Naive B cell (primary cell): ENCODE data around the gene SUPT3H. TPM values are rescaled to one million over a fixed set of nuclear protein-coding genes. Genes with fewer than 3 reads are reported as not detected.

Source experiments
- ATAC-seq, 2 donors: fragments of 150-1000 bp; cut with Tn5 transposase; 2 replicates each; pipeline ENCODE4 v1.10.0; 2021; ENCODE audit warnings: low read depth in 2 of 2, mild to moderate bottlenecking in 2 of 2, moderate library complexity in 2 of 2
- DNase-seq: peaks from one replicate; pipeline ENCODE4 v3.0.0; 2022
- H3K27ac Mint-ChIP-seq, 6 donors: one replicate each; pipeline ENCODE4 v1.8.0; 2020 to 2022; ENCODE audit warnings: mild to moderate bottlenecking in 6 of 6, mixed read lengths in 6 of 6, moderate library complexity in 5 of 6, inconsistent platforms in 2 of 6
- H3K27me3 Mint-ChIP-seq, 3 donors: one replicate each; pipeline ENCODE4 v1.8.0; 2021 to 2022; ENCODE audit warnings: mixed read lengths in 3 of 3, mild to moderate bottlenecking in 1 of 3
- H3K36me3 Mint-ChIP-seq, 2 donors: one replicate each; pipeline ENCODE4 v1.8.0; 2020 to 2022; ENCODE audit warnings: mixed read lengths in 2 of 2, inconsistent platforms in 1 of 2, mild to moderate bottlenecking in 1 of 2
- H3K4me1 Mint-ChIP-seq, 3 donors: one replicate each; pipeline ENCODE4 v1.8.0; 2020 to 2022; ENCODE audit warnings: mixed read lengths in 3 of 3, inconsistent platforms in 1 of 3, mild to moderate bottlenecking in 1 of 3, moderate library complexity in 1 of 3
- H3K4me3 Mint-ChIP-seq, 8 donors: one replicate each; pipeline ENCODE4 v1.8.0; 2020 to 2022; ENCODE audit warnings: mild to moderate bottlenecking in 8 of 8, mixed read lengths in 8 of 8, moderate library complexity in 8 of 8, inconsistent platforms in 2 of 8
- H3K9me3 Mint-ChIP-seq, 7 donors: one replicate each; pipeline ENCODE4 v1.8.0; 2020 to 2022; ENCODE audit warnings: mixed read lengths in 7 of 7, mild to moderate bottlenecking in 5 of 7, inconsistent platforms in 2 of 7, moderate library complexity in 1 of 7
- polyA plus RNA-seq, 6 donors: library from polyadenylated mRNA; unstranded; fragments of 300-500 nt; fragmentation: Illumina TruSeq; gene quantifications; one replicate each; pipeline ENCODE4 v1.2.3, GENCODE V29; 2021; ENCODE audit warnings: low read depth in 6 of 6

SUPT3H gene
- polyA plus RNA-seq, 6 donors from 2014 or later, result 3.7 to 8.6 (median 6.7) TPM

- H3K27ac Mint-ChIP-seq, result no peak overlapping the region
- DNase-seq (no peak), ATAC-seq (no peak)
- peaks cover under 1 to 11% (median 2%) of the 10 kb centered on the region in 3 donors for H3K4me1 Mint-ChIP-seq
- H3K9me3 Mint-ChIP-seq, result no peaks in the 10 kb centered on the region
- no peaks in the 10 kb centered on the region for H3K36me3 Mint-ChIP-seq
- no peak overlapping the region for H3K4me3 Mint-ChIP-seq
- no peaks in the 10 kb centered on the region for H3K27me3 Mint-ChIP-seq
These were observed 526.6 kb downstream of the SUPT3H start for GRCh38 chr6:44851176-44851575.

- Mint-ChIP-seq H3K4me1 (peaks cover 0 to 4% (median 2%) of the 10 kb centered on the region in 3 donors), H3K9me3 (no peaks in the 10 kb centered on the region), H3K27me3 (no peaks in the 10 kb centered on the region), H3K36me3 (no peaks in the 10 kb centered on the region), H3K4me3 (no peak overlapping the region), H3K27ac (no peak overlapping the region)
- no peak for ATAC-seq
- DNase-seq, result no peak
These were observed 527.4 kb downstream of the SUPT3H start for GRCh38 chr6:44850312-44850711.

GRCh38 chr6:44849806-44850205 lies 527.9 kb downstream of the SUPT3H start:
- Mint-ChIP-seq H3K9me3 (no peaks in the 10 kb centered on the region), H3K4me1 (peaks cover 0 to 4% (median 0%) of the 10 kb centered on the region in 3 donors), H3K4me3 (no peak overlapping the region), H3K27ac (no peak overlapping the region), H3K36me3 (no peaks in the 10 kb centered on the region), H3K27me3 (no peaks in the 10 kb centered on the region)
- ATAC-seq, result no peak
- DNase-seq, result no peak

GRCh38 chr6:44843734-44844133 lies 534.0 kb downstream of the SUPT3H start:
- H3K9me3 Mint-ChIP-seq, result peaks cover 0 to 3% (median 0%) of the 10 kb centered on the region in 7 donors
- H3K4me3 Mint-ChIP-seq, result no peak overlapping the region
- no peak overlapping the region for H3K27ac Mint-ChIP-seq
- ATAC-seq (no peak), DNase-seq (no peak)
- no peaks in the 10 kb centered on the region for H3K36me3 Mint-ChIP-seq
- peaks cover 0 to 4% (median 0%) of the 10 kb centered on the region in 3 donors for H3K4me1 Mint-ChIP-seq
- H3K27me3 Mint-ChIP-seq, result no peaks in the 10 kb centered on the region

- no peaks in the 10 kb centered on the region for H3K27me3 Mint-ChIP-seq
- no peak overlapping the region for H3K27ac Mint-ChIP-seq
- no peak for ATAC-seq
- H3K36me3 Mint-ChIP-seq, result no peaks in the 10 kb centered on the region
- no peak overlapping the region for H3K4me3 Mint-ChIP-seq
- no peak for DNase-seq
- peaks cover 0 to 3% (median 0%) of the 10 kb centered on the region in 7 donors for H3K9me3 Mint-ChIP-seq
- peaks cover 0 to 4% (median 0%) of the 10 kb centered on the region in 3 donors for H3K4me1 Mint-ChIP-seq
These were observed 535.1 kb downstream of the SUPT3H start for GRCh38 chr6:44842616-44843015.

- ATAC-seq (no peak), DNase-seq (no peak)
- H3K27me3 Mint-ChIP-seq, result no peaks in the 10 kb centered on the region
- no peak overlapping the region for H3K4me3 Mint-ChIP-seq
- no peaks in the 10 kb centered on the region for H3K36me3 Mint-ChIP-seq
- peaks cover 0 to 4% (median 0%) of the 10 kb centered on the region in 3 donors for H3K4me1 Mint-ChIP-seq
- H3K9me3 Mint-ChIP-seq, result peaks cover 0 to 3% (median 0%) of the 10 kb centered on the region in 7 donors
- no peak overlapping the region for H3K27ac Mint-ChIP-seq
These were observed 535.9 kb downstream of the SUPT3H start for GRCh38 chr6:44841829-44842228.

- peaks cover 0 to 3% (median 0%) of the 10 kb centered on the region in 7 donors for H3K9me3 Mint-ChIP-seq
- H3K4me3 Mint-ChIP-seq, result no peak overlapping the region
- no peaks in the 10 kb centered on the region for H3K27me3 Mint-ChIP-seq
- no peaks in the 10 kb centered on the region for H3K4me1 Mint-ChIP-seq
- DNase-seq (no peak), ATAC-seq (no peak)
- no peaks in the 10 kb centered on the region for H3K36me3 Mint-ChIP-seq
- H3K27ac Mint-ChIP-seq, result no peak overlapping the region
These were observed 540.0 kb downstream of the SUPT3H start for GRCh38 chr6:44837741-44838140.

- DNase-seq, result no peak
- ATAC-seq, result no peak
- H3K4me1 Mint-ChIP-seq, result no peaks in the 10 kb centered on the region
- no peak overlapping the region for H3K4me3 Mint-ChIP-seq
- H3K36me3 Mint-ChIP-seq, result no peaks in the 10 kb centered on the region
- H3K27me3 Mint-ChIP-seq, result no peaks in the 10 kb centered on the region
- peaks cover 0 to 3% (median 0%) of the 10 kb centered on the region in 7 donors for H3K9me3 Mint-ChIP-seq
- no peak overlapping the region for H3K27ac Mint-ChIP-seq
These were observed 540.5 kb downstream of the SUPT3H start for GRCh38 chr6:44837255-44837654.

- no peak for ATAC-seq
- Mint-ChIP-seq H3K27ac (no peak overlapping the region), H3K4me1 (peaks cover 0 to 12% (median 6%) of the 10 kb centered on the region in 3 donors)
These were observed 544.5 kb downstream of the SUPT3H start for GRCh38 chr6:44833248-44833647.

GRCh38 chr6:44831002-44831610 lies 546.6 kb downstream of the SUPT3H start:
- H3K4me3 Mint-ChIP-seq, result no peak overlapping the region
- no peaks in the 10 kb centered on the region for H3K27me3 Mint-ChIP-seq
- peaks cover 0 to 5% of the 10 kb centered on the region in 2 donors for H3K36me3 Mint-ChIP-seq
- DNase-seq (no peak), ATAC-seq (no peak)
- peaks cover 0 to 12% (median 6%) of the 10 kb centered on the region in 3 donors for H3K4me1 Mint-ChIP-seq
- H3K9me3 Mint-ChIP-seq, result no peaks in the 10 kb centered on the region
- H3K27ac Mint-ChIP-seq, result no peak overlapping the region

More at GRCh38 chr6:44833248-44833647, 544.5 kb downstream of the SUPT3H start:
- Mint-ChIP-seq H3K36me3 (peaks cover 0 to 5% of the 10 kb centered on the region in 2 donors), H3K4me3 (no peak overlapping the region), H3K27me3 (no peaks in the 10 kb centered on the region), H3K9me3 (no peaks in the 10 kb centered on the region)
- DNase-seq, result no peak

GRCh38 chr6:44829836-44830235 lies 547.9 kb downstream of the SUPT3H start:
- Mint-ChIP-seq H3K27ac (no peak overlapping the region), H3K36me3 (peaks cover 0 to 5% of the 10 kb centered on the region in 2 donors), H3K9me3 (no peaks in the 10 kb centered on the region), H3K4me3 (no peak overlapping the region), H3K4me1 (peaks cover 0 to 12% (median 6%) of the 10 kb centered on the region in 3 donors), H3K27me3 (no peaks in the 10 kb centered on the region)
- ATAC-seq (no peak), DNase-seq (no peak)

GRCh38 chr6:44828780-44829179 lies 549.0 kb downstream of the SUPT3H start:
- H3K36me3 Mint-ChIP-seq, result peaks cover 0 to 5% of the 10 kb centered on the region in 2 donors
- DNase-seq, result no peak
- no peak overlapping the region for H3K27ac Mint-ChIP-seq
- H3K27me3 Mint-ChIP-seq, result no peaks in the 10 kb centered on the region
- no peak for ATAC-seq
- peaks cover 0 to 12% (median 6%) of the 10 kb centered on the region in 3 donors for H3K4me1 Mint-ChIP-seq
- no peak overlapping the region for H3K4me3 Mint-ChIP-seq
- no peaks in the 10 kb centered on the region for H3K9me3 Mint-ChIP-seq

- Mint-ChIP-seq H3K27ac (no peak overlapping the region), H3K27me3 (no peaks in the 10 kb centered on the region), H3K36me3 (peaks cover 0 to 5% of the 10 kb centered on the region in 2 donors), H3K4me1 (peaks cover 0 to 12% (median 6%) of the 10 kb centered on the region in 3 donors), H3K4me3 (no peak overlapping the region), H3K9me3 (no peaks in the 10 kb centered on the region)
- ATAC-seq (no peak), DNase-seq (no peak)
These were observed 551.6 kb downstream of the SUPT3H start for GRCh38 chr6:44826025-44826676.

GRCh38 chr6:44825273-44825672 lies 552.5 kb downstream of the SUPT3H start:
- Mint-ChIP-seq H3K4me1 (peaks cover 0 to 12% (median 6%) of the 10 kb centered on the region in 3 donors), H3K27me3 (no peaks in the 10 kb centered on the region), H3K9me3 (no peaks in the 10 kb centered on the region), H3K4me3 (no peak overlapping the region), H3K27ac (no peak overlapping the region), H3K36me3 (peaks cover 0 to 5% of the 10 kb centered on the region in 2 donors)
- no peak for DNase-seq
- ATAC-seq, result no peak
